Activated CD4-positive, alpha-beta T cell treated with anti-CD3 and anti-CD28 coated beads, Interleukin-2, amount 10 ng/mL, durations not matched to agents 24 days and 14 days (primary cell): ENCODE results near the gene KRIT1. TPM values are rescaled to one million over a fixed set of nuclear protein-coding genes. Genes with fewer than 3 reads are reported as not detected.

Experiments used
- DNase-seq: peaks from one replicate; pipeline ENCODE4 v3.0.0; 2022
- H3K27ac Mint-ChIP-seq: one replicate; pipeline ENCODE4 v1.8.0; 2022; ENCODE audit warnings: mild to moderate bottlenecking, mixed read lengths
- H3K27me3 Mint-ChIP-seq: one replicate; pipeline ENCODE4 v1.8.0; 2022; ENCODE audit warnings: mixed read lengths
- H3K36me3 Mint-ChIP-seq: one replicate; pipeline ENCODE4 v1.8.0; 2022; ENCODE audit warnings: low read depth, mild to moderate bottlenecking, mixed read lengths
- H3K4me1 Mint-ChIP-seq: one replicate; pipeline ENCODE4 v1.8.0; 2021; ENCODE audit warnings: mixed read lengths
- H3K4me3 Mint-ChIP-seq: one replicate; pipeline ENCODE4 v1.8.0; 2022; ENCODE audit warnings: mild to moderate bottlenecking, moderate library complexity, mixed read lengths
- H3K9me3 Mint-ChIP-seq: one replicate; pipeline ENCODE4 v1.8.0; 2021; ENCODE audit warnings: mixed read lengths
- intact Hi-C: fragments of 100-400 bp; cut with micrococcal nuclease; formaldehyde crosslinking; loops from one replicate; pipeline ENCODE4 v1.15.1; 2023
- total RNA-seq: library from RNA; stranded (reverse); gene quantifications from 2 replicates; pipeline ENCODE4 v1.2.3, GENCODE V29; 2022

The KRIT1 gene
- total RNA-seq, result 47.3 and 49.2 TPM in 2 replicates

- H3K4me3 Mint-ChIP-seq, result peak within 1 kb of the TSS; percentile 98
- DNase-seq, result peak; percentile 96
- H3K27me3 Mint-ChIP-seq, result no peaks in the 10 kb centered on the region
- intact Hi-C loops, result loop anchor here (1.0 to 10.0 kb wide), 9 partner anchors 67 to 872 kb away; partner anchors contain the start of genes AKAP9, CYP51A1, GATAD1 and LRRD1
- H3K4me1 Mint-ChIP-seq, result peaks cover 32% of the 10 kb centered on the region
- H3K9me3 Mint-ChIP-seq, result no peaks in the 10 kb centered on the region
- peaks cover 7% of the 10 kb centered on the region for H3K36me3 Mint-ChIP-seq
- H3K27ac Mint-ChIP-seq, result peak within 1 kb of the TSS; percentile 99
These were observed at the start of gene KRIT1, which contains the start of gene ANKIB1 for GRCh38 chr7:92245487-92246359. TSS of gene KRIT1 (minus strand) at chr7:92245914. CDS start at chr7:92242135, 3,779 bp downstream. TSS of gene ANKIB1 (plus strand) at chr7:92245974. CDS start at chr7:92294979, 49,005 bp downstream.

GRCh38 chr7:92295391-92295790 is 49.7 kb upstream of the KRIT1 start:
- intact Hi-C loops, result no loop called here

GRCh38 chr7:92293896-92294590 is 48.3 kb upstream of the KRIT1 start:
- H3K4me1 Mint-ChIP-seq, result peaks cover 12% of the 10 kb centered on the region
- no peaks in the 10 kb centered on the region for H3K27me3 Mint-ChIP-seq
- H3K9me3 Mint-ChIP-seq, result no peaks in the 10 kb centered on the region
- peaks cover 12% of the 10 kb centered on the region for H3K36me3 Mint-ChIP-seq
- no peak for DNase-seq
- peak overlapping the region; percentile 46 for H3K4me3 Mint-ChIP-seq
- no peak overlapping the region for H3K27ac Mint-ChIP-seq
- intact Hi-C loops, result no loop called here

More at GRCh38 chr7:92295391-92295790, 49.7 kb upstream of the KRIT1 start:
- peaks cover 13% of the 10 kb centered on the region for H3K36me3 Mint-ChIP-seq
- no peak for DNase-seq
- peaks cover 10% of the 10 kb centered on the region for H3K4me1 Mint-ChIP-seq
- H3K27me3 Mint-ChIP-seq, result no peaks in the 10 kb centered on the region
- no peak overlapping the region for H3K27ac Mint-ChIP-seq
- H3K4me3 Mint-ChIP-seq, result no peak overlapping the region
- H3K9me3 Mint-ChIP-seq, result no peaks in the 10 kb centered on the region

- no peak for DNase-seq
- intact Hi-C loops, result no loop called here
- H3K9me3 Mint-ChIP-seq, result no peaks in the 10 kb centered on the region
- H3K36me3 Mint-ChIP-seq, result peaks cover 8% of the 10 kb centered on the region
- peaks cover 12% of the 10 kb centered on the region for H3K4me1 Mint-ChIP-seq
- H3K4me3 Mint-ChIP-seq, result no peak overlapping the region
- H3K27ac Mint-ChIP-seq, result no peak overlapping the region
- no peaks in the 10 kb centered on the region for H3K27me3 Mint-ChIP-seq
These were observed 47.3 kb upstream of the KRIT1 start for GRCh38 chr7:92292981-92293380.

- H3K4me3 Mint-ChIP-seq, result no peak overlapping the region
- no peaks in the 10 kb centered on the region for H3K27me3 Mint-ChIP-seq
- no peak for DNase-seq
- H3K9me3 Mint-ChIP-seq, result no peaks in the 10 kb centered on the region
- H3K36me3 Mint-ChIP-seq, result no peaks in the 10 kb centered on the region
- H3K4me1 Mint-ChIP-seq, result peaks cover 12% of the 10 kb centered on the region
- intact Hi-C loops, result no loop called here
- H3K27ac Mint-ChIP-seq, result no peak overlapping the region
These were observed 43.6 kb upstream of the KRIT1 start for GRCh38 chr7:92289321-92289720.

GRCh38 chr7:92282930-92283329 is 37.2 kb upstream of the KRIT1 start:
- H3K36me3 Mint-ChIP-seq, result peaks cover 14% of the 10 kb centered on the region
- no peak overlapping the region for H3K27ac Mint-ChIP-seq
- no peaks in the 10 kb centered on the region for H3K27me3 Mint-ChIP-seq
- H3K4me3 Mint-ChIP-seq, result no peak overlapping the region
- intact Hi-C loops, result no loop called here
- no peaks in the 10 kb centered on the region for H3K9me3 Mint-ChIP-seq
- DNase-seq, result no peak
- no peaks in the 10 kb centered on the region for H3K4me1 Mint-ChIP-seq

- H3K4me3 Mint-ChIP-seq, result no peak overlapping the region
- no peak overlapping the region for H3K27ac Mint-ChIP-seq
- intact Hi-C loops, result no loop called here
- DNase-seq, result no peak
- no peaks in the 10 kb centered on the region for H3K4me1 Mint-ChIP-seq
- H3K27me3 Mint-ChIP-seq, result no peaks in the 10 kb centered on the region
- peaks cover 16% of the 10 kb centered on the region for H3K36me3 Mint-ChIP-seq
- no peaks in the 10 kb centered on the region for H3K9me3 Mint-ChIP-seq
These were observed 36.6 kb upstream of the KRIT1 start for GRCh38 chr7:92282221-92282814.

GRCh38 chr7:92281031-92281430 is 35.3 kb upstream of the KRIT1 start:
- H3K4me3 Mint-ChIP-seq, result no peak overlapping the region
- intact Hi-C loops, result no loop called here
- no peak for DNase-seq
- H3K9me3 Mint-ChIP-seq, result peaks cover 7% of the 10 kb centered on the region
- H3K27me3 Mint-ChIP-seq, result no peaks in the 10 kb centered on the region
- peaks cover 23% of the 10 kb centered on the region for H3K36me3 Mint-ChIP-seq
- H3K4me1 Mint-ChIP-seq, result peaks cover 5% of the 10 kb centered on the region
- H3K27ac Mint-ChIP-seq, result no peak overlapping the region

- H3K4me3 Mint-ChIP-seq, result no peak overlapping the region
- peaks cover 29% of the 10 kb centered on the region for H3K36me3 Mint-ChIP-seq
- DNase-seq, result no peak
- peaks cover 7% of the 10 kb centered on the region for H3K9me3 Mint-ChIP-seq
- intact Hi-C loops, result no loop called here
- H3K4me1 Mint-ChIP-seq, result peaks cover 9% of the 10 kb centered on the region
- no peak overlapping the region for H3K27ac Mint-ChIP-seq
- H3K27me3 Mint-ChIP-seq, result no peaks in the 10 kb centered on the region
These were observed 33.8 kb upstream of the KRIT1 start for GRCh38 chr7:92279396-92280031.

- Mint-ChIP-seq H3K9me3 (peaks cover 7% of the 10 kb centered on the region), H3K36me3 (peaks cover 33% of the 10 kb centered on the region), H3K27ac (peak overlapping the region; percentile 12), H3K4me3 (no peak overlapping the region), H3K4me1 (peaks cover 15% of the 10 kb centered on the region), H3K27me3 (no peaks in the 10 kb centered on the region)
- no peak for DNase-seq
- intact Hi-C loops, result no loop called here
These were observed 30.7 kb upstream of the KRIT1 start for GRCh38 chr7:92276460-92276864.

GRCh38 chr7:92275327-92275726 is 29.6 kb upstream of the KRIT1 start:
- peaks cover 26% of the 10 kb centered on the region for H3K36me3 Mint-ChIP-seq
- H3K27ac Mint-ChIP-seq, result no peak overlapping the region
- H3K9me3 Mint-ChIP-seq, result peaks cover 7% of the 10 kb centered on the region
- H3K4me3 Mint-ChIP-seq, result no peak overlapping the region
- intact Hi-C loops, result no loop called here
- H3K27me3 Mint-ChIP-seq, result no peaks in the 10 kb centered on the region
- DNase-seq, result no peak
- H3K4me1 Mint-ChIP-seq, result peaks cover 15% of the 10 kb centered on the region

- Mint-ChIP-seq H3K27me3 (no peaks in the 10 kb centered on the region), H3K36me3 (peaks cover 7% of the 10 kb centered on the region), H3K27ac (no peak overlapping the region), H3K4me1 (peaks cover 5% of the 10 kb centered on the region), H3K9me3 (no peaks in the 10 kb centered on the region), H3K4me3 (no peak overlapping the region)
- intact Hi-C loops, result no loop called here
- no peak for DNase-seq
These were observed 23.2 kb upstream of the KRIT1 start for GRCh38 chr7:92268921-92269320.

- H3K27ac Mint-ChIP-seq, result no peak overlapping the region
- intact Hi-C loops, result no loop called here
- no peaks in the 10 kb centered on the region for H3K27me3 Mint-ChIP-seq
- no peak overlapping the region for H3K4me3 Mint-ChIP-seq
- H3K36me3 Mint-ChIP-seq, result peaks cover 10% of the 10 kb centered on the region
- H3K4me1 Mint-ChIP-seq, result no peaks in the 10 kb centered on the region
- DNase-seq, result no peak
- no peaks in the 10 kb centered on the region for H3K9me3 Mint-ChIP-seq
These were observed 20.9 kb upstream of the KRIT1 start for GRCh38 chr7:92266415-92267241.
